PFSK-1 (cell line): ENCODE measurements around the gene ARHGAP25.

Experiments used
- FOXP2 ChIP-seq: optimal IDR thresholded peaks from 2 replicates; pipeline ENCODE3; 2011; ENCODE audit warnings: borderline replicate concordance, control low read depth, inconsistent platforms; ENCODE audit not compliant: insufficient read depth; ENCODE audit errors: extremely low read length, extremely low read depth
- POLR2AphosphoS5 ChIP-seq: IDR thresholded peaks from 2 replicates; pipeline ENCODE4 v1.6.1; 2012; ENCODE audit warnings: low read depth, mild to moderate bottlenecking, control low read depth, low read length, moderate library complexity
- REST ChIP-seq, 2 experiments: IDR thresholded peaks; 2 replicates each; pipeline versions ENCODE4 v1.6.1 to v1.8.0; 2011 to 2012; ENCODE audit warnings: low read depth in 2 of 2, low read length in 2 of 2, control low read depth in 1 of 2, inconsistent platforms in 1 of 2, mild to moderate bottlenecking in 1 of 2, moderate library complexity in 1 of 2; ENCODE audit not compliant: insufficient read depth in 1 of 2
- SIN3A ChIP-seq: IDR thresholded peaks from 2 replicates; pipeline ENCODE4 v1.6.1; 2012; ENCODE audit warnings: mild to moderate bottlenecking, low read length, moderate library complexity, borderline replicate concordance; ENCODE audit not compliant: insufficient read depth
- TAF1 ChIP-seq: IDR thresholded peaks from 2 replicates; pipeline ENCODE4 v1.6.1; 2012; ENCODE audit warnings: low read length, control low read depth, borderline replicate concordance; ENCODE audit not compliant: insufficient read depth

ARHGAP25 gene

GRCh38 chr2:68839260-68839833 lies 104.7 kb downstream of the ARHGAP25 start:
- no peak for TF ChIP-seq SIN3A
- no peak for TF ChIP-seq POLR2AphosphoS5
- no peak for TF ChIP-seq REST (IDR thresholded peaks at IDR 0.05; ENCODE audit: insufficient read depth in 1 of 2, low read depth in 2 of 2, low read length in 2 of 2)
- TF ChIP-seq FOXP2 = no peak
- TF ChIP-seq TAF1 = no peak

- TF ChIP-seq POLR2AphosphoS5 (no peak), SIN3A (no peak), FOXP2 (no peak)
Observed at GRCh38 chr2:68845043-68845442, 110.4 kb downstream of the ARHGAP25 start.

- TF ChIP-seq FOXP2 = no peak
Observed at GRCh38 chr2:68846091-68846490, 111.5 kb downstream of the ARHGAP25 start.

GRCh38 chr2:68847751-68848150 lies 113.1 kb downstream of the ARHGAP25 start:
- TF ChIP-seq REST (IDR thresholded peaks at IDR 0.05; ENCODE audit: insufficient read depth in 1 of 2, low read depth in 2 of 2, low read length in 2 of 2) = no peak

GRCh38 chr2:68849579-68850030 lies 115.0 kb downstream of the ARHGAP25 start:
- TF ChIP-seq SIN3A (no peak), TAF1 (no peak), REST (IDR thresholded peaks at IDR 0.05; ENCODE audit: insufficient read depth in 1 of 2, low read depth in 2 of 2, low read length in 2 of 2) (no peak), FOXP2 (no peak), POLR2AphosphoS5 (no peak)

- TF ChIP-seq POLR2AphosphoS5 (no peak), SIN3A (no peak), FOXP2 (no peak), REST (IDR thresholded peaks at IDR 0.05; ENCODE audit: insufficient read depth in 1 of 2, low read depth in 2 of 2, low read length in 2 of 2) (no peak), TAF1 (no peak)
Observed at GRCh38 chr2:68850524-68850923, 115.9 kb downstream of the ARHGAP25 start.
